Hematopoietic multipotent progenitor cell (in vitro differentiated cells): Measurements from ENCODE around the gene GPSM1. TPM values are rescaled to one million over a fixed set of nuclear protein-coding genes. Genes with fewer than 3 reads are reported as not detected.
"Not testable (repeated sequence)": the region's sequence is repeated elsewhere in the genome, so short reads cannot be mapped to it uniquely, and the experiment has no call there.

ENCODE experiments used
- DNase-seq, 3 donors: peaks; one replicate each; pipeline ENCODE4 v3.0.0-alpha.2; 2011 to 2015; ENCODE audit warnings: low read depth in 2 of 3, low spot score in 2 of 3
- total RNA-seq: library from RNA; depleted of rRNA; stranded (reverse); fragments of >200 nt; gene quantifications from one replicate; pipeline ENCODE4 v1.2.3, GENCODE V29; 2012

The GPSM1 gene
- total RNA-seq, 1 donor, result 85.6 TPM

DNA sequence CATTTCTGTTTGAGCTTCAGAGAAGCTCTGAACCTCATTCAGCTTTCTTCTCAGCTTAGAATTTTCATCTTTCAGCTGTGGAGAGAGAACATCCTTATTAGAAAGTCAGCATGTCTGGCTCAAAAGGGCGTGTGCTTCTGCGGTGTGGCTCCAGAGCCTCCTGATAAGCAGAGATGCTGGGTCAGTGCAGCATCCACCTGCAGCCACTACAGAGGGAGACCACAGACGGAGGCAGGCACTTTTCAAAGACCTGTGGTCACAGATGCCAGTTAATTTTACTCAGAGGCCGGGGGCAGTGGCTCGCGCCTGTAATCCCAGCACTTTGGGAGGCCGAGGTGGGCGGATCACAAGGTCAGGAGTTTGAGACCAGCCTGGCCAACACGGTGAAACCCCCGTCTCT lies 78.6 kb downstream of the GPSM1 start:
- DNase-seq, result not testable (repeated sequence)

DNA sequence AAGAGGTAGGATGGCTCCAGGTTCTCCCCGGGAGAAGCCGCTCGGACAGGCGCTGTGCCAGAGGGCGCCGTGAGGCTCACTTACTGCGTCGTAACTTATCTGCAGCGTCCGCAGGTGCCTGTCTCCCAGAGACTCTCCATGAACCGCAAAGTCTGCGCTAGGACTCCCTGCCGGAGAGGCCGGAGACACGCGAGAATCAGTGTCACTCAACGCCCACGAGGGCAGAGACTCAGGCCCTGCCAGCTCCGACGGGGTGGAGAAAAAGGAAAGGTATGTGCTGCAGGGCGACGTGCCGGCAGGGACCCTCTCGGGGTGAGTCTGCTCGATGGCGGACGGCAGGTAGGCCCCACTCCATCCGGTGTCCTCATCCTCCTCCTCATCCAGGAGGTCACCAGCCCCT lies 79.7 kb downstream of the GPSM1 start:
- DNase-seq, result not testable (repeated sequence)

DNA sequence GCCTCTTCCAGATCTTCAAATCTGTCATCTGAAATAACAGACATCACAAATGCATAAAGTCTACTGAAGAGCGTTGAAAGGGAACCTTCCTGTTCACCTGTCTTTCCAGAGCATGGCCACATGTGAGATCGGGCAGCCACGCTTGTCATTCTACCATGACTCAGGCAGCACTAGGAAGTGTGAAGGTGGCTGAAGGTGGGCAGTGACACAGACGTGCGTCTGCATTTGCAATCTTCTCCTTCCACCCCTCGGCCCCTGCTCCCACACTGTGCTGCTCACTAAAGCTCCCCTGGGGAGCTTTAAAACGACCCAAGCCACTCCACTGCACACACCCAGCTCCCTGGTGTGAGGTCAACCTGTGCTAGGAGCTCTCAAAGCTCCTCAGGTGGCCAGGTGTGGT lies 80.6 kb downstream of the GPSM1 start:
- no peak for DNase-seq

Other genes starting within 250 kb of the GPSM1 start
- gene NACC2, start 232.2 kb upstream of the GPSM1 start, total RNA-seq, result 11.8 TPM
- gene TMEM250, start 208.7 kb upstream of the GPSM1 start, total RNA-seq, result 53.3 TPM
- 0.27 TPM for gene LHX3, start 122.4 kb upstream of the GPSM1 start, total RNA-seq
- 11.0 TPM for gene QSOX2, start 81.7 kb upstream of the GPSM1 start, total RNA-seq
- 0.81 TPM for gene CCDC187, start 23.4 kb upstream of the GPSM1 start, total RNA-seq
- gene DNLZ, start 36.2 kb downstream of the GPSM1 start, total RNA-seq, result 18.3 TPM
- 23.4 TPM for gene CARD9, start 46.1 kb downstream of the GPSM1 start, total RNA-seq
- 8.1 TPM for gene SNAPC4, start 72.6 kb downstream of the GPSM1 start, total RNA-seq
- gene ENTR1, start 83.1 kb downstream of the GPSM1 start, total RNA-seq, result 28.0 TPM
- 50.4 TPM for gene PMPCA, start 83.1 kb downstream of the GPSM1 start, total RNA-seq
- 11.3 TPM for gene INPP5E, start 112.3 kb downstream of the GPSM1 start, total RNA-seq
- gene SEC16A, start 155.5 kb downstream of the GPSM1 start, total RNA-seq, result 39.9 TPM
- 190 TPM for gene NOTCH1, start 218.5 kb downstream of the GPSM1 start, total RNA-seq